Measurements from ENCODE around the gene RAD51B. TPM values are rescaled to one million over a fixed set of nuclear protein-coding genes. Genes with fewer than 3 reads are reported as not detected.
A peak's percentile ranks its signal among the peaks of the same experiment; 100 is the strongest.

RAD51B gene
- total RNA-seq, 1 donor from 2014 or later = 28.5 TPM

DNA sequence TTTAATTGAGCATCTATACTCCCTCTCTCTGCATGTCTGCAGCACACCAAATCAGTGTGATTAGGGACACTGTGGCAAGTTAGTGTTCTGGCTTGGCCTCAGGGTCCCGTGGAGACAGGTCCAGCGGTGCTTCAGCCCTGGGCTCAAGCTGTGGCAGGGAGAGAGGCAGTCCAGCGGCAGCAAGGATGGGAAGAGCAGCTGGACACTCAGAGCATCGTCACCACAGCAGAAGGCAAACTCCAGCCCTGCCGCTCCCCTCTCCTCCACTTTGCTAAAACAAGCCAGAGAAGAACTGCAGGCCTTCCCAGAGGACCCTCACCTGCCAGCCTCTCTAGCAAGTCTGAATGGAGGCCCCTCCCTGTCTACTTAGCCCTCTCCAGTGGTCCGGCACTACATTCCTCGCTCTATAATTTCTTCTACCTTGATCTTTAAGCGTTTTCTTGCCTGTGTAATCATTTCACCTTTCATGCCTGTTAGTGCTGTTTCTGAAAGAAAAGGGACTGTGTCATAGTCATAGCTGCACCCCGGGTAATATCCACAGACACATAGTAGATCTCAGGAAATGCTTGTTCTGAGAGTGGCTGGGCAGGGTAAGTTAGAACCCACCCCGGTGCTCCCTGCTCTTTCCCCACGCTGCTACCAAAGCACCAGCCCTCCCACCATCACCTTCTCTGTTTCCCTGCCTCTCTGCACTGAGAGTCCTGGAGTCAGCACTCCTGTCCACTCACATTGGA, 951.1 kb downstream of the RAD51B start:
- Histone ChIP-seq H3K27me3 (no peaks in the 10 kb centered on the region), H3K9me3 (no peaks in the 10 kb centered on the region), H3K4me1 (no peaks in the 10 kb centered on the region), H3K36me3 (no peaks in the 10 kb centered on the region), H3K4me3 (no peak overlapping the region), H3K27ac (no peak overlapping the region)
- intact Hi-C loops (cut with DNase I) = no loop called here
- TF ChIP-seq, protein P1, sequence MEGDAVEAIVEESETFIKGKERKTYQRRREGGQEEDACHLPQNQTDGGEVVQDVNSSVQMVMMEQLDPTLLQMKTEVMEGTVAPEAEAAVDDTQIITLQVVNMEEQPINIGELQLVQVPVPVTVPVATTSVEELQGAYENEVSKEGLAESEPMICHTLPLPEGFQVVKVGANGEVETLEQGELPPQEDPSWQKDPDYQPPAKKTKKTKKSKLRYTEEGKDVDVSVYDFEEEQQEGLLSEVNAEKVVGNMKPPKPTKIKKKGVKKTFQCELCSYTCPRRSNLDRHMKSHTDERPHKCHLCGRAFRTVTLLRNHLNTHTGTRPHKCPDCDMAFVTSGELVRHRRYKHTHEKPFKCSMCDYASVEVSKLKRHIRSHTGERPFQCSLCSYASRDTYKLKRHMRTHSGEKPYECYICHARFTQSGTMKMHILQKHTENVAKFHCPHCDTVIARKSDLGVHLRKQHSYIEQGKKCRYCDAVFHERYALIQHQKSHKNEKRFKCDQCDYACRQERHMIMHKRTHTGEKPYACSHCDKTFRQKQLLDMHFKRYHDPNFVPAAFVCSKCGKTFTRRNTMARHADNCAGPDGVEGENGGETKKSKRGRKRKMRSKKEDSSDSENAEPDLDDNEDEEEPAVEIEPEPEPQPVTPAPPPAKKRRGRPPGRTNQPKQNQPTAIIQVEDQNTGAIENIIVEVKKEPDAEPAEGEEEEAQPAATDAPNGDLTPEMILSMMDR (IDR thresholded peaks at IDR 0.05) = no peak
- TF ChIP-seq POLR2A (IDR thresholded peaks at IDR 0.05) = no peak
- no peak for TF ChIP-seq POLR2AphosphoS5 (IDR thresholded peaks at IDR 0.05; ENCODE audit: insufficient read depth in 1 of 2, low read depth in 1 of 2)
- no peak for DNase-seq (ENCODE audit: extremely low spot score in 2 of 2)

DNA sequence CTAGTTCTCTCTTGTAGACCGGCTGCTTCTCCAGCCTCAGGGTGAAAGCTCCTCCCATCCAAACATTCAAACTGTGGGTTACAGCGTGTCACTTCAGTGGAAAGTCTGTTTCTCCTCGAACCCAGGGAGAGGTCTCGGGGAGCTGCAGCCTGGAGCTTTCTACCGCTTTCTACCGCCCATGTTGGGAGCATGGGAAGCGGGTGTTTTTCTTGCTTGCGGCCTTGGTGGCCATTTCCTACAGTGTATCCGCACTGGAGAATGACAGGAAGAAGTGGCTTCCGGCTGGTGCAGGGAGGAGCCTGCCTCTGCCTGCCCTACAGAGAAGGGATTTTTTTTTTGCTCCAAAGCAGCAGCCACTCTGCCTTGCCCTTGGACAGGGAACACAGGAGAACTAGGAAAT, 952.1 kb downstream of the RAD51B start:
- Histone ChIP-seq H3K9me3 (no peaks in the 10 kb centered on the region), H3K36me3 (no peaks in the 10 kb centered on the region), H3K27me3 (no peaks in the 10 kb centered on the region), H3K4me1 (no peaks in the 10 kb centered on the region), H3K27ac (no peak overlapping the region), H3K4me3 (no peak overlapping the region)
- intact Hi-C loops (cut with DNase I) = no loop called here
- TF ChIP-seq POLR2AphosphoS5 (IDR thresholded peaks at IDR 0.05; ENCODE audit: insufficient read depth in 1 of 2, low read depth in 1 of 2) = peak in 1 of 2 donors; percentile 59
- TF ChIP-seq, protein P1 (IDR thresholded peaks at IDR 0.05) = no peak
- no peak for TF ChIP-seq POLR2A (IDR thresholded peaks at IDR 0.05)
- no peak for DNase-seq (ENCODE audit: extremely low spot score in 2 of 2)

GRCh38 chr14:68772761-68773381, 953.3 kb downstream of the RAD51B start:
- Histone ChIP-seq H3K27ac (no peak overlapping the region), H3K4me1 (peaks cover 3% of the 10 kb centered on the region), H3K4me3 (no peak overlapping the region), H3K36me3 (no peaks in the 10 kb centered on the region), H3K9me3 (no peaks in the 10 kb centered on the region), H3K27me3 (no peaks in the 10 kb centered on the region)
- TF ChIP-seq POLR2AphosphoS5 (IDR thresholded peaks at IDR 0.05; ENCODE audit: insufficient read depth in 1 of 2, low read depth in 1 of 2) (no peak), POLR2A (IDR thresholded peaks at IDR 0.05) (no peak)
- TF ChIP-seq, protein P1 (IDR thresholded peaks at IDR 0.05) = no peak
- no peak for DNase-seq (ENCODE audit: extremely low spot score in 2 of 2)
- intact Hi-C loops (cut with DNase I) = no loop called here

DNA sequence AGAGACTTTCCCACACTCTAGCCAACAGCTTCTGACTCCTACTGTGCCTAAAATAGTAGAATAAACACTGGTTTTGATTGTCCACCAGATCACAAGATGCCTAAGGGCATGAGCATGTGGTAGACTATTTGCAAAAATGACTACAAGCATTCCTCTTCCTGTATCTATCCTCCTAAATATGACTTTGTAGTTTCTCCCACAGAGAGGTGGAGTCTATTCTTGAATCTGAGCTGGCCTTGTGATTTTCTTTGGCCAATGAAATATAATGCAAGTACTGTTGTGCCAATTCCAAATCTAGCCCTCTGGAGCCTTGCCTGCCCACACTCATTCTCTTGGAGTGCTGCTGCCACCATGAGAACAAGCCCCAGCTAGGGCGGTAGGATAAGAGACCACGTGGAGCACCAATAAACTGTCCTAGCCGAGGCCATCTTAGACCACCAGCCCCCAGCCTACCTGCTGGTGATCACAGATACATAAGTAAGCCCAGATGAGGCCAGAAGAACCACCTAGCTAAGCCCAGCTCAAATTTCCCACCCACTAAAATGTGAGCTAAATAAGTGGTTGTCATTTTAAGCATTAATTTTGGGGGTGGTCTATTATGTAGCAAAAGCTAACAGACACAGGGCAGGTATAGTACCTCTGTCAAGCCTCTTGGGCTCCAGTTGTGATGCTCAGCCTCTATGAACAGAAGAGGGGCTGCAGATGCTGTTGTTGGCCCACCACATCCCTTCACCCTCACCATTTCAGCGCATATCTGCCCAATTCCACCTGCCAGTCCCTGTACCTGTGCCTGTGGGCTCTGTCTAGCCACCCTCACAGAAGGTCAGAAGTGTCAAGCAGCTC, 955.4 kb downstream of the RAD51B start:
- Histone ChIP-seq H3K4me1 (peaks cover 24% of the 10 kb centered on the region), H3K4me3 (no peak overlapping the region), H3K36me3 (no peaks in the 10 kb centered on the region), H3K27me3 (no peaks in the 10 kb centered on the region), H3K27ac (no peak overlapping the region), H3K9me3 (no peaks in the 10 kb centered on the region)
- intact Hi-C loops (cut with DNase I) = no loop called here
- DNase-seq (ENCODE audit: extremely low spot score in 2 of 2) = no peak
- TF ChIP-seq, protein P1 (IDR thresholded peaks at IDR 0.05) = no peak
- TF ChIP-seq POLR2A (IDR thresholded peaks at IDR 0.05) (no peak), POLR2AphosphoS5 (IDR thresholded peaks at IDR 0.05; ENCODE audit: insufficient read depth in 1 of 2, low read depth in 1 of 2) (no peak)

Data from vagina (tissue), 2 donors.